ENCODE data around the gene ZNF23. TPM values are rescaled to one million over a fixed set of nuclear protein-coding genes. Genes with fewer than 3 reads are reported as not detected.

Gene ZNF23
- total RNA-seq, 1 experiment from 2014 or later = 11.1 TPM

- Histone ChIP-seq H3K4me1 (ENCODE audit: control insufficient read depth in 1 of 2, insufficient read depth in 2 of 2, low read length in 2 of 2) (no peaks in the 10 kb centered on the region), H3K27ac (ENCODE audit: low read depth, low read length) (no peak overlapping the region), H3K36me3 (ENCODE audit: control insufficient read depth in 1 of 2, insufficient read depth in 2 of 2, low read length in 2 of 2) (no peaks in the 10 kb centered on the region), H3K9me3 (ENCODE audit: control insufficient read depth in 1 of 2, insufficient read depth in 1 of 2, low read depth in 1 of 2, low read length in 2 of 2) (no peaks in the 10 kb centered on the region; a peak in 1 of 4 replicates), H3K4me2 (ENCODE audit: low read length) (no peak overlapping the region), H3K9me2 (ENCODE audit: insufficient read depth) (no peaks in the 10 kb centered on the region), H3K79me2 (ENCODE audit: insufficient read depth, low read length) (no peaks in the 10 kb centered on the region), H3K4me3 (replicated peaks in 1 of 2; ENCODE audit: low read depth in 1 of 2, low read length in 2 of 2) (no peak overlapping the region), H4K20me1 (ENCODE audit: insufficient read depth) (no peaks in the 10 kb centered on the region), H3K27me3 (ENCODE audit: insufficient read depth, low read length) (peaks cover 29% of the 10 kb centered on the region), H2AFZ (ENCODE audit: low read depth, low read length, poor library complexity, severe bottlenecking) (no peak overlapping the region), H3K9ac (ENCODE audit: low read length) (no peak overlapping the region)
- RAD21 ChIA-PET (ENCODE audit: low non-redundant PET in 1 of 2, low total read pairs in 2 of 2, uncharacterized antibody in 2 of 2, unreplicated experiment in 2 of 2) = no interaction called here
- TF ChIP-seq EZH2phosphoT487 (IDR thresholded peaks at IDR 0.05; ENCODE audit: borderline replicate concordance) = no peak
- TF ChIP-seq TCF7L2 (IDR thresholded peaks at IDR 0.05; ENCODE audit: borderline replicate concordance, extremely low read depth, insufficient read depth, insufficient read length) = no peak
- TF ChIP-seq ZFX (IDR thresholded peaks at IDR 0.05) = no peak
- TF ChIP-seq, protein P1, sequence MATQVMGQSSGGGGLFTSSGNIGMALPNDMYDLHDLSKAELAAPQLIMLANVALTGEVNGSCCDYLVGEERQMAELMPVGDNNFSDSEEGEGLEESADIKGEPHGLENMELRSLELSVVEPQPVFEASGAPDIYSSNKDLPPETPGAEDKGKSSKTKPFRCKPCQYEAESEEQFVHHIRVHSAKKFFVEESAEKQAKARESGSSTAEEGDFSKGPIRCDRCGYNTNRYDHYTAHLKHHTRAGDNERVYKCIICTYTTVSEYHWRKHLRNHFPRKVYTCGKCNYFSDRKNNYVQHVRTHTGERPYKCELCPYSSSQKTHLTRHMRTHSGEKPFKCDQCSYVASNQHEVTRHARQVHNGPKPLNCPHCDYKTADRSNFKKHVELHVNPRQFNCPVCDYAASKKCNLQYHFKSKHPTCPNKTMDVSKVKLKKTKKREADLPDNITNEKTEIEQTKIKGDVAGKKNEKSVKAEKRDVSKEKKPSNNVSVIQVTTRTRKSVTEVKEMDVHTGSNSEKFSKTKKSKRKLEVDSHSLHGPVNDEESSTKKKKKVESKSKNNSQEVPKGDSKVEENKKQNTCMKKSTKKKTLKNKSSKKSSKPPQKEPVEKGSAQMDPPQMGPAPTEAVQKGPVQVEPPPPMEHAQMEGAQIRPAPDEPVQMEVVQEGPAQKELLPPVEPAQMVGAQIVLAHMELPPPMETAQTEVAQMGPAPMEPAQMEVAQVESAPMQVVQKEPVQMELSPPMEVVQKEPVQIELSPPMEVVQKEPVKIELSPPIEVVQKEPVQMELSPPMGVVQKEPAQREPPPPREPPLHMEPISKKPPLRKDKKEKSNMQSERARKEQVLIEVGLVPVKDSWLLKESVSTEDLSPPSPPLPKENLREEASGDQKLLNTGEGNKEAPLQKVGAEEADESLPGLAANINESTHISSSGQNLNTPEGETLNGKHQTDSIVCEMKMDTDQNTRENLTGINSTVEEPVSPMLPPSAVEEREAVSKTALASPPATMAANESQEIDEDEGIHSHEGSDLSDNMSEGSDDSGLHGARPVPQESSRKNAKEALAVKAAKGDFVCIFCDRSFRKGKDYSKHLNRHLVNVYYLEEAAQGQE (IDR thresholded peaks at IDR 0.05; ENCODE audit: low read depth) = no peak
- TF ChIP-seq SRF (IDR thresholded peaks at IDR 0.05; ENCODE audit: low read depth) = no peak
- no peak for TF ChIP-seq ELF1 (IDR thresholded peaks at IDR 0.05; ENCODE audit: borderline replicate concordance, low read depth)
- no peak for TF ChIP-seq POLR2A (IDR thresholded peaks at IDR 0.05; ENCODE audit: borderline replicate concordance, extremely low read depth, insufficient read depth, insufficient read length)
- no peak for TF ChIP-seq ZBTB33 (IDR thresholded peaks at IDR 0.05; ENCODE audit: extremely low read depth, insufficient replicate concordance, low read length)
- no peak for TF ChIP-seq CTCF (IDR thresholded peaks at IDR 0.05 in 2 of 3, conservative IDR thresholded peaks at IDR 0.05 in 1 of 3; ENCODE audit: borderline replicate concordance in 1 of 3, insufficient read depth in 1 of 3, low read depth in 2 of 3, low read length in 2 of 3)
- no peak for TF ChIP-seq JUND (IDR thresholded peaks at IDR 0.05)
- TF ChIP-seq SIN3A (IDR thresholded peaks at IDR 0.05; ENCODE audit: low read depth) = no peak
- TF ChIP-seq POLR2AphosphoS5 (IDR thresholded peaks at IDR 0.05; ENCODE audit: low read depth, low read length) = no peak
- no peak for TF ChIP-seq CEBPB (IDR thresholded peaks at IDR 0.05; ENCODE audit: low read depth)
- no peak for TF ChIP-seq EZH2 (IDR thresholded peaks at IDR 0.05)
- no peak for TF ChIP-seq FOSL1 (IDR thresholded peaks at IDR 0.05; ENCODE audit: low read depth)
- CTCF ChIA-PET = no interaction called here
- POLR2A ChIA-PET = interaction anchor here (1.0 kb wide), 1 partner anchor 95 kb away, joined by 3 read pairs; no protein-coding TSS in a partner anchor
- no peak for ATAC-seq
- BruUV-seq (replicated peaks) = no TSS peak
- no peak for DNase-seq (ENCODE audit: low read depth, low spot score)
- intact Hi-C loops (cut with micrococcal nuclease) = no loop called here
These were observed 55.3 kb downstream of the ZNF23 start for GRCh38 chr16:71406724-71407123.

All from HCT116 (cell line).